ENCODE measurements around the gene GPC3. TPM values are rescaled to one million over a fixed set of nuclear protein-coding genes. Genes with fewer than 3 reads are reported as not detected.

The GPC3 gene
- total RNA-seq, 1 experiment from 2014 or later, result 0.98 TPM

DNA sequence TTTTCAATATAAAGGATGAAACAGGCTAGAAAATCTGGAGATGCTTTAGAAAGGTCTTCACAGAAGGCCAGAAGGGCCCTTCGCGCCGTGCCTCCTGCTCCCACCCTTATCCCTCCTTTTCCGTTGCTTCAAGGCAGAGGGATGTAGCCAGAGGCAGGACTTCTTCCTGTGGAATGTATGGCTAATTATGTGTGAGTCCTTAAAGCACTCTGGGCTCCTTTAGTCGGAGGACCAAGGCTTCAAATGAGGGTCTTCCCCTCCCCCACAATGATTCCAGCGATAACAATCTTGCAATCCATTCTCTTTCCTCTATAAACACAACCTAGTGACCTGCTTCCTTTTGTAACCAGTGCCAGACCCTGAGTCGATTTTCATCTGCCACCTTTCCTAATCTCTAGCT, 103.5 kb downstream of the GPC3 start:
- ChIA-PET CTCF (no interaction called here), RAD21 (ENCODE audit: low non-redundant PET in 1 of 2, low total read pairs in 2 of 2, uncharacterized antibody in 2 of 2, unreplicated experiment in 2 of 2) (no interaction called here), POLR2A (no interaction called here)
- H3K27ac ChIP-seq (ENCODE audit: low read depth, low read length), result no peak overlapping the region
- TF ChIP-seq, protein P1, sequence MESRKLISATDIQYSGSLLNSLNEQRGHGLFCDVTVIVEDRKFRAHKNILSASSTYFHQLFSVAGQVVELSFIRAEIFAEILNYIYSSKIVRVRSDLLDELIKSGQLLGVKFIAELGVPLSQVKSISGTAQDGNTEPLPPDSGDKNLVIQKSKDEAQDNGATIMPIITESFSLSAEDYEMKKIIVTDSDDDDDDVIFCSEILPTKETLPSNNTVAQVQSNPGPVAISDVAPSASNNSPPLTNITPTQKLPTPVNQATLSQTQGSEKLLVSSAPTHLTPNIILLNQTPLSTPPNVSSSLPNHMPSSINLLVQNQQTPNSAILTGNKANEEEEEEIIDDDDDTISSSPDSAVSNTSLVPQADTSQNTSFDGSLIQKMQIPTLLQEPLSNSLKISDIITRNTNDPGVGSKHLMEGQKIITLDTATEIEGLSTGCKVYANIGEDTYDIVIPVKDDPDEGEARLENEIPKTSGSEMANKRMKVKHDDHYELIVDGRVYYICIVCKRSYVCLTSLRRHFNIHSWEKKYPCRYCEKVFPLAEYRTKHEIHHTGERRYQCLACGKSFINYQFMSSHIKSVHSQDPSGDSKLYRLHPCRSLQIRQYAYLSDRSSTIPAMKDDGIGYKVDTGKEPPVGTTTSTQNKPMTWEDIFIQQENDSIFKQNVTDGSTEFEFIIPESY (IDR thresholded peaks at IDR 0.05; ENCODE audit: extremely low read depth, insufficient replicate concordance, low read length), result no peak
- TF ChIP-seq YY1 (IDR thresholded peaks at IDR 0.05; ENCODE audit: extremely low read depth, insufficient replicate concordance, low read depth, low read length) (no peak), EZH2phosphoT487 (IDR thresholded peaks at IDR 0.05; ENCODE audit: borderline replicate concordance) (no peak), CBX3 (IDR thresholded peaks at IDR 0.05; ENCODE audit: low read depth) (no peak), ELF1 (IDR thresholded peaks at IDR 0.05; ENCODE audit: borderline replicate concordance, low read depth) (no peak), EGR1 (IDR thresholded peaks at IDR 0.05; ENCODE audit: low read depth) (no peak), SIN3A (IDR thresholded peaks at IDR 0.05; ENCODE audit: low read depth) (no peak), JUND (IDR thresholded peaks at IDR 0.05) (no peak), POLR2A (IDR thresholded peaks at IDR 0.05; ENCODE audit: borderline replicate concordance, extremely low read depth, insufficient read depth, insufficient read length) (no peak), RAD21 (IDR thresholded peaks at IDR 0.05; ENCODE audit: low read depth) (no peak), CTCF (IDR thresholded peaks at IDR 0.05 in 2 of 3, conservative IDR thresholded peaks at IDR 0.05 in 1 of 3; ENCODE audit: borderline replicate concordance in 1 of 3, insufficient read depth in 1 of 3, low read depth in 2 of 3, low read length in 2 of 3) (no peak), TCF7L2 (IDR thresholded peaks at IDR 0.05; ENCODE audit: borderline replicate concordance, extremely low read depth, insufficient read depth, insufficient read length) (no peak), ZFX (IDR thresholded peaks at IDR 0.05) (no peak), POLR2AphosphoS5 (IDR thresholded peaks at IDR 0.05; ENCODE audit: low read depth, low read length) (no peak), ATF3 (IDR thresholded peaks at IDR 0.05) (no peak), SRF (IDR thresholded peaks at IDR 0.05; ENCODE audit: low read depth) (no peak), EZH2 (IDR thresholded peaks at IDR 0.05) (no peak), REST (IDR thresholded peaks at IDR 0.05; ENCODE audit: low read depth) (no peak)
- TF ChIP-seq, protein P2, sequence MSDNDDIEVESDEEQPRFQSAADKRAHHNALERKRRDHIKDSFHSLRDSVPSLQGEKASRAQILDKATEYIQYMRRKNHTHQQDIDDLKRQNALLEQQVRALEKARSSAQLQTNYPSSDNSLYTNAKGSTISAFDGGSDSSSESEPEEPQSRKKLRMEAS (IDR thresholded peaks at IDR 0.05), result no peak
- H3K4me2 ChIP-seq (ENCODE audit: low read length), result no peak overlapping the region
- no peaks in the 10 kb centered on the region for H3K36me3 ChIP-seq (ENCODE audit: control insufficient read depth in 1 of 2, insufficient read depth in 2 of 2, low read length in 2 of 2)
- H4K20me1 ChIP-seq (ENCODE audit: insufficient read depth), result no peaks in the 10 kb centered on the region
- no peaks in the 10 kb centered on the region for H3K9me3 ChIP-seq (ENCODE audit: control insufficient read depth in 1 of 2, insufficient read depth in 1 of 2, low read depth in 1 of 2, low read length in 2 of 2)
- no peak overlapping the region for H3K9ac ChIP-seq (ENCODE audit: low read length)
- H3K27me3 ChIP-seq (ENCODE audit: insufficient read depth, low read length), result no peaks in the 10 kb centered on the region
- DNase-seq (ENCODE audit: low read depth, low spot score) (no peak), ATAC-seq (no peak)
- no peak overlapping the region for H2AFZ ChIP-seq (ENCODE audit: low read depth, low read length, poor library complexity, severe bottlenecking)
- no peaks in the 10 kb centered on the region for H3K9me2 ChIP-seq (ENCODE audit: insufficient read depth)
- intact Hi-C loops (cut with micrococcal nuclease), result no loop called here
- no TSS peak for BruUV-seq (replicated peaks)
- H3K4me3 ChIP-seq (replicated peaks in 1 of 2; ENCODE audit: low read depth in 1 of 2, low read length in 2 of 2), result no peak overlapping the region
- no peaks in the 10 kb centered on the region for H3K79me2 ChIP-seq (ENCODE audit: insufficient read depth, low read length)
- no peaks in the 10 kb centered on the region for H3K4me1 ChIP-seq (ENCODE audit: control insufficient read depth in 1 of 2, insufficient read depth in 2 of 2, low read length in 2 of 2)
